Activated CD8-positive, alpha-beta T cell treated with anti-CD3 and anti-CD28 coated beads for 36 hours (primary cell): ENCODE measurements around the gene RRP1. TPM values are rescaled to one million over a fixed set of nuclear protein-coding genes. Genes with fewer than 3 reads are reported as not detected.

ENCODE experiments used
- ATAC-seq: fragments of 200-7000 bp; cut with Tn5 transposase; one replicate; pipeline ENCODE4 v1.10.0; 2021; ENCODE audit warnings: mild to moderate bottlenecking, moderate library complexity
- CTCF ChIA-PET: fragments of 350-600 bp; sonication (Branson Sonifier 250); formaldehyde crosslinking; loops from one replicate; lab custom pipeline; 2021; ENCODE audit warnings: antibody characterized with exemption; lab: Charles Lee
- POLR2A ChIA-PET: fragments of 350-600 bp; sonication (Branson Sonifier 250); formaldehyde crosslinking; loops from one replicate; lab custom pipeline; 2021; ENCODE audit warnings: antibody characterized with exemption; lab: Charles Lee
- DNase-seq: peaks from one replicate; pipeline ENCODE4 v3.0.0-alpha.2; 2020
- H3K27ac Mint-ChIP-seq: one replicate; pipeline ENCODE4 v1.8.0; 2021; ENCODE audit warnings: mild to moderate bottlenecking, mixed read lengths
- H3K27me3 Mint-ChIP-seq: one replicate; pipeline ENCODE4 v1.8.0; 2021; ENCODE audit warnings: mixed read lengths
- H3K36me3 Mint-ChIP-seq: one replicate; pipeline ENCODE4 v1.8.0; 2021; ENCODE audit warnings: low read depth, mixed read lengths
- H3K4me1 Mint-ChIP-seq: one replicate; pipeline ENCODE4 v1.8.0; 2021; ENCODE audit warnings: low read depth, mixed read lengths
- H3K4me3 Mint-ChIP-seq: one replicate; pipeline ENCODE4 v1.8.0; 2021; ENCODE audit warnings: mild to moderate bottlenecking, moderate library complexity, mixed read lengths
- H3K9me3 Mint-ChIP-seq: one replicate; pipeline ENCODE4 v1.8.0; 2021; ENCODE audit warnings: mixed read lengths
- intact Hi-C: fragments of 100-400 bp; cut with micrococcal nuclease; formaldehyde crosslinking; loops from one replicate; pipeline ENCODE4 v1.10.0; 2022
- total RNA-seq, 2 experiments: library from RNA; stranded (reverse); gene quantifications; one replicate each; pipeline ENCODE4 v1.2.3, GENCODE V29; 2021
- TF ChIP-seq, protein P1 (sequence below): fragments of 200-600 bp; IDR thresholded peaks from one replicate; pipeline ENCODE4 v1.8.0; 2022; ENCODE audit warnings: antibody characterized with exemption, mild to moderate bottlenecking

The RRP1 gene
- total RNA-seq, 2 experiments from 2014 or later: 61.1 to 62.9 TPM

DNA sequence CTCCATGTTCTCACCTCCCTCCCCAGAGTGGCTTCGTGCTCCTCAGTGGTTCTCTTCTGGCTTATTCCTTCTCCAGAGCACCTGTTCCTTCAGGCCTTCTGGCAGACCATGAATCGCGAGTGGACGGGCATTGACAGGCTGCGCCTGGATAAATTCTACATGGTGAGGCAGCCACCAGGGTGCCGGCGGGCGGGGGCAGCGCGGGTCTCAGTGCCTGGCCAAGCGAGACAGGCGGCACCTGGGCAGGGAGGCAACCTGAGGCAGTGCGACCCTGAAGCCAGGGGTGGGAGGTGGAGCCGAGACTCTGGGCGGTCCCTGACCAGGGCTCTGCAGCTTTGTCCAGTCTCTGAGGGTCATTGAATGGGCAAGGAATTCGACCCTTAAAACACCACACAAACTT is 3.9 kb downstream of the RRP1 start:
- ATAC-seq (no peak), DNase-seq (no peak)
- Mint-ChIP-seq H3K27me3 (no peaks in the 10 kb centered on the region), H3K4me3 (no peak overlapping the region), H3K4me1 (peaks cover 23% of the 10 kb centered on the region), H3K27ac (no peak overlapping the region), H3K9me3 (no peaks in the 10 kb centered on the region), H3K36me3 (peaks cover 64% of the 10 kb centered on the region)
- intact Hi-C loops: no loop called here
- TF ChIP-seq, protein P1, sequence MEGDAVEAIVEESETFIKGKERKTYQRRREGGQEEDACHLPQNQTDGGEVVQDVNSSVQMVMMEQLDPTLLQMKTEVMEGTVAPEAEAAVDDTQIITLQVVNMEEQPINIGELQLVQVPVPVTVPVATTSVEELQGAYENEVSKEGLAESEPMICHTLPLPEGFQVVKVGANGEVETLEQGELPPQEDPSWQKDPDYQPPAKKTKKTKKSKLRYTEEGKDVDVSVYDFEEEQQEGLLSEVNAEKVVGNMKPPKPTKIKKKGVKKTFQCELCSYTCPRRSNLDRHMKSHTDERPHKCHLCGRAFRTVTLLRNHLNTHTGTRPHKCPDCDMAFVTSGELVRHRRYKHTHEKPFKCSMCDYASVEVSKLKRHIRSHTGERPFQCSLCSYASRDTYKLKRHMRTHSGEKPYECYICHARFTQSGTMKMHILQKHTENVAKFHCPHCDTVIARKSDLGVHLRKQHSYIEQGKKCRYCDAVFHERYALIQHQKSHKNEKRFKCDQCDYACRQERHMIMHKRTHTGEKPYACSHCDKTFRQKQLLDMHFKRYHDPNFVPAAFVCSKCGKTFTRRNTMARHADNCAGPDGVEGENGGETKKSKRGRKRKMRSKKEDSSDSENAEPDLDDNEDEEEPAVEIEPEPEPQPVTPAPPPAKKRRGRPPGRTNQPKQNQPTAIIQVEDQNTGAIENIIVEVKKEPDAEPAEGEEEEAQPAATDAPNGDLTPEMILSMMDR: no peak
- ChIA-PET POLR2A (interaction anchor here (0.5 to 2.2 kb wide), 4 partner anchors 8 to 125 kb away, joined by 3 to 5 read pairs (median 4); no protein-coding TSS in a partner anchor), CTCF (interaction anchor here (1.3 kb wide), 1 partner anchor 146 kb away, joined by 4 read pairs; no protein-coding TSS in a partner anchor)

DNA sequence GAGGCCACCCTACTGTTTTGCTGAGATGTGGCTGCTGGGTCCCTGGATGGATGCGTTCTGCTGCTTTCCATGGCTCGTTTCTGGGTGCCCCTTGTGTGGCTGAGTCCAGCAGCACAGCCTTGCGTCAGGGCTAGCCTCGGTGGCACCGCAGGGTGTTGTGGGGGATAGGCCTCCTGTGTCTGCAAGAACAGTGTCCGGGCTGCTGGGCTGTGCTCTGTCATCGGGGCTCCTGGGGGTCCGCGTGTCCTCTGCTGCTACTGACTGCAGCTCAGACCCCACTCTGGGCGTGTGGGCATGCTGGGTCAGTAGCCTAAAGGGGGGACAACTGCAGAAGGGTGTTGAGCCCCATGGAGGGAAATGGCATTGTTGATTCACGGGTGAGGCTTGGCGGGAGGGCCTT is 4.9 kb downstream of the RRP1 start:
- intact Hi-C loops: no loop called here
- peaks cover 71% of the 10 kb centered on the region for H3K36me3 Mint-ChIP-seq
- CTCF ChIA-PET: interaction anchor here (1.0 kb wide), 1 partner anchor 16 kb away, joined by 3 read pairs; no protein-coding TSS in a partner anchor

DNA sequence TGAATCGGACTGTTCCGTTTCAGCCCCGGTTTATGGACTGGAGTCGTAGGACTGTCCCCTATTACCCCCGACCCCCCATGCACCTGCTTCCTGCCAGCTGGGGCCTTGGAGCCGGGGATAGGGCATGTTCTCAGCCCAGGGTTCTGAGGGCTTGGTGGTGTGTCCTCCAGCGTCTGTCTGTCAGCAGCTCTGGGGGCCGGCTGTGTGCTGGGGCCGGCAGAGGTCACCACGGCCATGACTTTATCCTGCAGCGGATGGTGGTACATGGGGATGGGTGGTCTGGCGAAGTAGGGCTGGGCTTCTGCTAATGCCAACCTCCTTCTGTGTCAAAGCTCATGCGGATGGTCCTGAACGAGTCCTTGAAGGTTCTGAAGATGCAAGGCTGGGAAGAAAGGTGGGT is 5.5 kb downstream of the RRP1 start:
- CTCF ChIA-PET: interaction anchor here (1.0 kb wide), 1 partner anchor 16 kb away, joined by 3 read pairs; no protein-coding TSS in a partner anchor
- peaks cover 23% of the 10 kb centered on the region for H3K4me1 Mint-ChIP-seq
- no peaks in the 10 kb centered on the region for H3K9me3 Mint-ChIP-seq
- ATAC-seq (no peak), DNase-seq (no peak)
- no peak overlapping the region for H3K4me3 Mint-ChIP-seq
- TF ChIP-seq, protein P1: no peak
- no peak overlapping the region for H3K27ac Mint-ChIP-seq
- intact Hi-C loops: no loop called here
- POLR2A ChIA-PET: interaction anchor here (1.0 kb wide), 1 partner anchor 12 kb away, joined by 3 read pairs; no protein-coding TSS in a partner anchor
- peaks cover 70% of the 10 kb centered on the region for H3K36me3 Mint-ChIP-seq
- H3K27me3 Mint-ChIP-seq: no peaks in the 10 kb centered on the region

More for the DNA sequence above, 4.9 kb downstream of the RRP1 start:
- Mint-ChIP-seq H3K9me3 (no peaks in the 10 kb centered on the region), H3K27me3 (no peaks in the 10 kb centered on the region), H3K4me3 (no peak overlapping the region), H3K4me1 (peaks cover 23% of the 10 kb centered on the region), H3K27ac (no peak overlapping the region)
- DNase-seq (no peak), ATAC-seq (no peak)
- POLR2A ChIA-PET: interaction anchor here (1.0 to 2.2 kb wide), 4 partner anchors 8 to 15 kb away, joined by 3 to 5 read pairs (median 4); no protein-coding TSS in a partner anchor
- TF ChIP-seq, protein P1: no peak

DNA sequence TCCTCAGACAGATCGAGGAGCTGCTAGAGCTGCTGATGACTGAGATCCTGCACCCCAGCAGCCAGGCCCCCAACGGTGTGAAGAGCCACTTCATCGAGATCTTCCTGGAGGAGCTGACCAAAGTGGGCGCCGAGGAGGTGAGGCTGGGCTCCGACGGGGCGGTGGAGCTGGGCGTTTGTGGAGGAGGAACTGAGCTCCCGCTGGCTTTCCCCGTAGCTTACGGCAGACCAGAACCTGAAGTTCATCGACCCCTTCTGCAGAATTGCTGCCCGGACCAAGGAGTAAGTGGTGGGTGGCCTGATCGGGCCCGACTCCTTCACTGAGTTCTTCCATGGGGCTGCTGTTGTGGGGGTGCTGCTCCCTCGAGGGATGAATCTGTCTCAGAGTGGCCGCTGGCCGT is 8.0 kb downstream of the RRP1 start:
- no peak overlapping the region for H3K4me3 Mint-ChIP-seq
- POLR2A ChIA-PET: interaction anchor here (0.7 kb wide), 1 partner anchor 12 kb away, joined by 3 read pairs; no protein-coding TSS in a partner anchor
- H3K36me3 Mint-ChIP-seq: peaks cover 68% of the 10 kb centered on the region

More for the DNA sequence above, 8.0 kb downstream of the RRP1 start:
- Mint-ChIP-seq H3K27me3 (no peaks in the 10 kb centered on the region), H3K4me1 (peaks cover 5% of the 10 kb centered on the region), H3K27ac (no peak overlapping the region), H3K9me3 (no peaks in the 10 kb centered on the region)
- intact Hi-C loops: no loop called here
- DNase-seq: no peak
- CTCF ChIA-PET: interaction anchor here (0.6 kb wide), 1 partner anchor 109 kb away, joined by 3 read pairs; no protein-coding TSS in a partner anchor
- ATAC-seq: no peak
- TF ChIP-seq, protein P1: no peak
